ENCODE measurements around the gene MOCOS. TPM values are rescaled to one million over a fixed set of nuclear protein-coding genes. Genes with fewer than 3 reads are reported as not detected.

MOCOS gene
- total and polyA plus RNA-seq, 2 donors (not counting 1 experiment from before 2014, with no cell fraction given): 0.01 to 0.05 TPM

- intact Hi-C loops (cut with micrococcal nuclease): no loop called here
- H3K4me3 Mint-ChIP-seq: no peak overlapping the region
- no peak overlapping the region for H3K9ac ChIP-seq (ENCODE audit: low read length)
- no peak overlapping the region for H2AFZ ChIP-seq (ENCODE audit: insufficient read depth, low read depth, low read length, poor library complexity, severe bottlenecking)
- no peak for DNase-seq
- no peaks in the 10 kb centered on the region for H3K4me1 Mint-ChIP-seq
- TF ChIP-seq EZH2 (IDR thresholded peaks at IDR 0.05; ENCODE audit: borderline replicate concordance, insufficient read depth, low read depth, low read length, poor library complexity, severe bottlenecking) (no peak), CTCF (IDR thresholded peaks at IDR 0.05) (no peak)
- no peaks in the 10 kb centered on the region for H3K4me1 ChIP-seq (ENCODE audit: control insufficient read depth in 2 of 2, insufficient read depth in 2 of 2, low read length in 2 of 2)
- H3K9me3 ChIP-seq (ENCODE audit: control extremely low read depth in 1 of 3, control insufficient read depth in 2 of 3, insufficient read depth in 1 of 3, low read length in 2 of 3): no peaks in the 10 kb centered on the region
- no peak overlapping the region for H3K27ac Mint-ChIP-seq
- no peaks in the 10 kb centered on the region for H3K36me3 ChIP-seq (replicated peaks in 1 of 2; ENCODE audit: control extremely low read depth in 1 of 2, control insufficient read depth in 1 of 2, extremely low read depth in 1 of 2, insufficient read depth in 2 of 2, low read length in 1 of 2)
- peaks cover 0 to 10% (median 8%) of the 10 kb centered on the region in 4 experiments for H3K27me3 ChIP-seq (replicated peaks in 1 of 4; ENCODE audit: control extremely low read depth in 1 of 4, control insufficient read depth in 3 of 4, insufficient read depth in 4 of 4, low read length in 3 of 4)
- ChIA-PET POLR2A (no interaction called here), CTCF (interaction anchor here (2.5 kb wide), 1 partner anchor 10 kb away, joined by 14 read pairs; no protein-coding TSS in a partner anchor)
- no peak for ATAC-seq (ENCODE audit: low read depth)
- 94% methylated on average over 8 of the region's 8 CpGs for WGBS (ENCODE audit: insufficient coverage)
- H4K20me1 ChIP-seq (ENCODE audit: control insufficient read depth, insufficient read depth, low read length, poor library complexity, severe bottlenecking): no peaks in the 10 kb centered on the region
- no peak overlapping the region for H3K4me3 ChIP-seq (ENCODE audit: control extremely low read depth in 1 of 5, extremely low read depth in 1 of 5, insufficient read depth in 1 of 5, low read depth in 2 of 5, low read length in 4 of 5)
- no peaks in the 10 kb centered on the region for H3K79me2 ChIP-seq (ENCODE audit: control insufficient read depth, insufficient read depth, low read length)
- H3K27ac ChIP-seq (ENCODE audit: low read length in 2 of 2): no peak overlapping the region
- H3K4me2 ChIP-seq (replicated peaks; ENCODE audit: low read depth, low read length, poor library complexity, severe bottlenecking): no peak overlapping the region
- peaks cover 48% of the 10 kb centered on the region for H3K27me3 Mint-ChIP-seq
- H3K9me3 Mint-ChIP-seq (ENCODE audit: insufficient read depth): no peaks in the 10 kb centered on the region
Observed at GRCh38 chr18:36274083-36274715, 86.9 kb downstream of the MOCOS start.

- no peaks in the 10 kb centered on the region for H3K9me3 Mint-ChIP-seq (ENCODE audit: insufficient read depth)
- Histone ChIP-seq H3K27me3 (replicated peaks in 1 of 4; ENCODE audit: control extremely low read depth in 1 of 4, control insufficient read depth in 3 of 4, insufficient read depth in 4 of 4, low read length in 3 of 4) (peaks cover 0 to 8% (median 6%) of the 10 kb centered on the region in 4 experiments), H3K4me3 (ENCODE audit: control extremely low read depth in 1 of 5, extremely low read depth in 1 of 5, insufficient read depth in 1 of 5, low read depth in 2 of 5, low read length in 4 of 5) (no peak overlapping the region), H3K79me2 (ENCODE audit: control insufficient read depth, insufficient read depth, low read length) (no peaks in the 10 kb centered on the region), H2AFZ (ENCODE audit: insufficient read depth, low read depth, low read length, poor library complexity, severe bottlenecking) (no peak overlapping the region), H4K20me1 (ENCODE audit: control insufficient read depth, insufficient read depth, low read length, poor library complexity, severe bottlenecking) (no peaks in the 10 kb centered on the region), H3K9ac (ENCODE audit: low read length) (no peak overlapping the region), H3K4me2 (replicated peaks; ENCODE audit: low read depth, low read length, poor library complexity, severe bottlenecking) (no peak overlapping the region), H3K27ac (ENCODE audit: low read length in 2 of 2) (no peak overlapping the region), H3K9me3 (ENCODE audit: control extremely low read depth in 1 of 3, control insufficient read depth in 2 of 3, insufficient read depth in 1 of 3, low read length in 2 of 3) (no peaks in the 10 kb centered on the region), H3K36me3 (replicated peaks in 1 of 2; ENCODE audit: control extremely low read depth in 1 of 2, control insufficient read depth in 1 of 2, extremely low read depth in 1 of 2, insufficient read depth in 2 of 2, low read length in 1 of 2) (no peaks in the 10 kb centered on the region), H3K4me1 (ENCODE audit: control insufficient read depth in 2 of 2, insufficient read depth in 2 of 2, low read length in 2 of 2) (no peaks in the 10 kb centered on the region)
- H3K4me1 Mint-ChIP-seq: no peaks in the 10 kb centered on the region
- no peak overlapping the region for H3K27ac Mint-ChIP-seq
- CTCF ChIA-PET: interaction anchor here (1.0 kb wide), 1 partner anchor 9 kb away, joined by 4 read pairs; no protein-coding TSS in a partner anchor
- TF ChIP-seq EZH2 (IDR thresholded peaks at IDR 0.05; ENCODE audit: borderline replicate concordance, insufficient read depth, low read depth, low read length, poor library complexity, severe bottlenecking) (no peak), CTCF (IDR thresholded peaks at IDR 0.05) (no peak)
- ATAC-seq (ENCODE audit: low read depth): no peak
- POLR2A ChIA-PET: no interaction called here
- H3K4me3 Mint-ChIP-seq: no peak overlapping the region
- H3K27me3 Mint-ChIP-seq: peaks cover 45% of the 10 kb centered on the region
- DNase-seq: no peak
- WGBS (ENCODE audit: insufficient coverage): no CpG with 5 or more reads among the region's 1 CpG
- intact Hi-C loops (cut with micrococcal nuclease): no loop called here
Observed at GRCh38 chr18:36275561-36275960, 88.3 kb downstream of the MOCOS start.
